Measurements from ENCODE around the gene AATK. TPM values are rescaled to one million over a fixed set of nuclear protein-coding genes. Genes with fewer than 3 reads are reported as not detected.

The AATK gene
- total and polyA plus RNA-seq, 4 donors: 9.6 to 54.6 (median 23.7) TPM

GRCh38 chr17:81076141-81076679, 89.8 kb downstream of the AATK start:
- 76 to 81% methylated on average over 14 of the region's 14 CpGs for WGBS, 2 donors
- TF ChIP-seq CTCF (IDR thresholded peaks at IDR 0.05; ENCODE audit: control extremely low read depth, extremely low read depth): no peak
- Histone ChIP-seq H3K4me3 (no peak overlapping the region), H3K4me1 (ENCODE audit: control insufficient read depth in 5 of 5, insufficient read depth in 5 of 5, low read length in 5 of 5) (peaks cover 0 to 23% (median 8%) of the 10 kb centered on the region in 5 donors), H3K27me3 (ENCODE audit: control insufficient read depth in 3 of 3, insufficient read depth in 3 of 3, low read length in 2 of 3) (no peaks in the 10 kb centered on the region), H3K36me3 (ENCODE audit: control insufficient read depth in 4 of 4, insufficient read depth in 4 of 4, low read length in 4 of 4) (peaks cover 0 to 36% (median 2%) of the 10 kb centered on the region in 4 donors), H3K27ac (ENCODE audit: low read depth in 1 of 2, low read length in 1 of 2) (no peak overlapping the region), H3K9ac (ENCODE audit: insufficient read depth in 1 of 2, low read length in 2 of 2) (no peak overlapping the region), H3K9me3 (ENCODE audit: control insufficient read depth in 4 of 4, insufficient read depth in 3 of 4, low read length in 3 of 4) (peaks cover 0 to 3% (median 0%) of the 10 kb centered on the region in 4 donors)
- ATAC-seq (ENCODE audit: insufficient read depth, low FRiP score): no peak
- no peak for DNase-seq

GRCh38 chr17:81075307-81075706, 90.7 kb downstream of the AATK start:
- peaks cover 0 to 36% (median 2%) of the 10 kb centered on the region in 4 donors for H3K36me3 ChIP-seq (ENCODE audit: control insufficient read depth in 4 of 4, insufficient read depth in 4 of 4, low read length in 4 of 4)
- H3K9me3 ChIP-seq (ENCODE audit: control insufficient read depth in 4 of 4, insufficient read depth in 3 of 4, low read length in 3 of 4): peaks cover 0 to 3% (median 0%) of the 10 kb centered on the region in 4 donors
- H3K4me3 ChIP-seq: no peak overlapping the region
- no peak overlapping the region for H3K27ac ChIP-seq (ENCODE audit: low read depth in 1 of 2, low read length in 1 of 2)
- DNase-seq (no peak), ATAC-seq (ENCODE audit: insufficient read depth, low FRiP score) (no peak)
- WGBS, 2 donors: 92 to 95% methylated on average over 17 of the region's 17 CpGs
- no peak for TF ChIP-seq CTCF (IDR thresholded peaks at IDR 0.05; ENCODE audit: control extremely low read depth, extremely low read depth)
- H3K4me1 ChIP-seq (ENCODE audit: control insufficient read depth in 5 of 5, insufficient read depth in 5 of 5, low read length in 5 of 5): peaks cover 0 to 26% (median 5%) of the 10 kb centered on the region in 5 donors
- H3K27me3 ChIP-seq (ENCODE audit: control insufficient read depth in 3 of 3, insufficient read depth in 3 of 3, low read length in 2 of 3): no peaks in the 10 kb centered on the region
- no peak overlapping the region for H3K9ac ChIP-seq (ENCODE audit: insufficient read depth in 1 of 2, low read length in 2 of 2)

- H3K4me3 ChIP-seq: no peak overlapping the region
- DNase-seq (no peak), ATAC-seq (ENCODE audit: insufficient read depth, low FRiP score) (no peak)
- H3K27me3 ChIP-seq (ENCODE audit: control insufficient read depth in 3 of 3, insufficient read depth in 3 of 3, low read length in 2 of 3): no peaks in the 10 kb centered on the region
- peaks cover 0 to 25% (median under 1%) of the 10 kb centered on the region in 5 donors for H3K4me1 ChIP-seq (ENCODE audit: control insufficient read depth in 5 of 5, insufficient read depth in 5 of 5, low read length in 5 of 5)
- 62 to 72% methylated on average over 8 of the region's 8 CpGs for WGBS, 2 donors
- TF ChIP-seq CTCF (IDR thresholded peaks at IDR 0.05; ENCODE audit: control extremely low read depth, extremely low read depth): no peak
- no peak overlapping the region for H3K27ac ChIP-seq (ENCODE audit: low read depth in 1 of 2, low read length in 1 of 2)
- H3K36me3 ChIP-seq (ENCODE audit: control insufficient read depth in 4 of 4, insufficient read depth in 4 of 4, low read length in 4 of 4): peaks cover 0 to 32% (median 2%) of the 10 kb centered on the region in 4 donors
- peaks cover 0 to 3% (median 0%) of the 10 kb centered on the region in 4 donors for H3K9me3 ChIP-seq (ENCODE audit: control insufficient read depth in 4 of 4, insufficient read depth in 3 of 4, low read length in 3 of 4)
- H3K9ac ChIP-seq (ENCODE audit: insufficient read depth in 1 of 2, low read length in 2 of 2): no peak overlapping the region
These were observed 91.1 kb downstream of the AATK start for GRCh38 chr17:81074875-81075274.
